GM10248 (cell line): ENCODE results near the gene IFITM1.

Experiments used
- CTCF ChIA-PET: fragments of 300-600 bp; sonication (Branson Sonifier 250); formaldehyde crosslinking; extraction: SDS; loops from one replicate; lab custom pipeline; 2021; ENCODE audit warnings: antibody characterized with exemption; lab: Yijun Ruan, JAX
- POLR2A ChIA-PET: fragments of 350-650 bp; sonication (Branson Sonifier 250); formaldehyde crosslinking; extraction: SDS; loops from one replicate; lab custom pipeline; 2020; ENCODE audit warnings: antibody characterized with exemption; lab: Yijun Ruan, JAX
- DNase-seq: peaks from one replicate; pipeline ENCODE4 v3.0.0; 2012; ENCODE audit errors: extremely low spot score
- TF ChIP-seq, protein P1 (sequence below): IDR thresholded peaks from 2 replicates; pipeline ENCODE4 v1.5.1; 2012; ENCODE audit warnings: mild to moderate bottlenecking, low read depth; ENCODE audit errors: extremely low read depth, missing control alignments, control extremely low read depth

Gene IFITM1

GRCh38 chr11:282171-282570, 31.7 kb upstream of the IFITM1 start:
- TF ChIP-seq, protein P1, sequence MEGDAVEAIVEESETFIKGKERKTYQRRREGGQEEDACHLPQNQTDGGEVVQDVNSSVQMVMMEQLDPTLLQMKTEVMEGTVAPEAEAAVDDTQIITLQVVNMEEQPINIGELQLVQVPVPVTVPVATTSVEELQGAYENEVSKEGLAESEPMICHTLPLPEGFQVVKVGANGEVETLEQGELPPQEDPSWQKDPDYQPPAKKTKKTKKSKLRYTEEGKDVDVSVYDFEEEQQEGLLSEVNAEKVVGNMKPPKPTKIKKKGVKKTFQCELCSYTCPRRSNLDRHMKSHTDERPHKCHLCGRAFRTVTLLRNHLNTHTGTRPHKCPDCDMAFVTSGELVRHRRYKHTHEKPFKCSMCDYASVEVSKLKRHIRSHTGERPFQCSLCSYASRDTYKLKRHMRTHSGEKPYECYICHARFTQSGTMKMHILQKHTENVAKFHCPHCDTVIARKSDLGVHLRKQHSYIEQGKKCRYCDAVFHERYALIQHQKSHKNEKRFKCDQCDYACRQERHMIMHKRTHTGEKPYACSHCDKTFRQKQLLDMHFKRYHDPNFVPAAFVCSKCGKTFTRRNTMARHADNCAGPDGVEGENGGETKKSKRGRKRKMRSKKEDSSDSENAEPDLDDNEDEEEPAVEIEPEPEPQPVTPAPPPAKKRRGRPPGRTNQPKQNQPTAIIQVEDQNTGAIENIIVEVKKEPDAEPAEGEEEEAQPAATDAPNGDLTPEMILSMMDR: no peak
- no peak for DNase-seq
- ChIA-PET CTCF (interaction anchor here (0.6 to 4.0 kb wide), 3 partner anchors 24 to 31 kb away, joined by 3 to 11 read pairs (median 3); no protein-coding TSS in a partner anchor), POLR2A (no interaction called here)

- TF ChIP-seq, protein P1: no peak
- ChIA-PET CTCF (interaction anchor here (0.6 to 4.0 kb wide), 5 partner anchors 8 to 32 kb away, joined by 3 to 11 read pairs (median 4); no protein-coding TSS in a partner anchor), POLR2A (no interaction called here)
- DNase-seq: no peak
These were observed 31.0 kb upstream of the IFITM1 start for GRCh38 chr11:282630-283360.

- ChIA-PET CTCF (interaction anchor here (1.0 to 2.0 kb wide), 3 partner anchors 9 to 33 kb away, joined by 3 to 7 read pairs (median 4); no protein-coding TSS in a partner anchor), POLR2A (no interaction called here)
- no peak for DNase-seq
- TF ChIP-seq, protein P1: no peak
These were observed 30.3 kb upstream of the IFITM1 start for GRCh38 chr11:283405-284104.

DNA sequence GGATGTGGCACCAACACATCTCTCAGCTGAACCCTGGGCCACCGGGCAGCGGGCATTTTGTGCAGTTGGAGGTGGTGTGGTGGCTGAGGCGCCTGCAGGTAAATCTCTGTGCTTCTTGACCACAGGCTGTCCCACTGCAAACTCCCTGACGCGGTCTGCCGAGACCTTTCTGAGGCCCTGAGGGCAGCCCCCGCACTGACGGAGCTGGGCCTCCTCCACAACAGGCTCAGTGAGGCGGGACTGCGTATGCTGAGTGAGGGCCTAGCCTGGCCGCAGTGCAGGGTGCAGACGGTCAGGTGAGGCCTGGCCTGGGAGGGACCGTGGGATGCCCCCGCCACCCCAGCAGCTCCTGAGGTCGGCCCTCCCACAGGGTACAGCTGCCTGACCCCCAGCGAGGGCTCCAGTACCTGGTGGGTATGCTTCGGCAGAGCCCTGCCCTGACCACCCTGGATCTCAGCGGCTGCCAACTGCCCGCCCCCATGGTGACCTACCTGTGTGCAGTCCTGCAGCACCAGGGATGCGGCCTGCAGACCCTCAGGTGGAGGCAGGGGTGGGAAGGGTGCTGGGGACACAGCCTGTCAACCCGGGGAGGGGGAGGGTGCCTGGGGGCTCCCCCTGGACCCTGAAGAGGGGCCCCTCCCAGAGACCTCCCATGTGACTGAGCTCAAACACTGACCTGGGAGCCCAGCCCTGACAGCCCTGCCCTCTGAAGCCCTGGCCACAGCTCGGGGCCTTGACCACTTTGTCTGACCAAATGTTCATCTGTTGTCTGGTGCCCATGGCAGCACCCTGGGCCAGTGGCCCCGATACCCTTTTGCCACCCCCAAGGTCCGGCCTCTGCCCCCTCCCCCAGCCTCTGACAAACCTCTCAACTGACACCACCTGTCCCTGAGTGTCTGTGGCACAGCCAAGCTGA, 29.5 kb upstream of the IFITM1 start:
- DNase-seq: no peak
- TF ChIP-seq, protein P1: no peak
- ChIA-PET CTCF (interaction anchor here (0.8 to 2.0 kb wide), 3 partner anchors 10 to 34 kb away, joined by 3 to 7 read pairs (median 4); no protein-coding TSS in a partner anchor), POLR2A (no interaction called here)

DNA sequence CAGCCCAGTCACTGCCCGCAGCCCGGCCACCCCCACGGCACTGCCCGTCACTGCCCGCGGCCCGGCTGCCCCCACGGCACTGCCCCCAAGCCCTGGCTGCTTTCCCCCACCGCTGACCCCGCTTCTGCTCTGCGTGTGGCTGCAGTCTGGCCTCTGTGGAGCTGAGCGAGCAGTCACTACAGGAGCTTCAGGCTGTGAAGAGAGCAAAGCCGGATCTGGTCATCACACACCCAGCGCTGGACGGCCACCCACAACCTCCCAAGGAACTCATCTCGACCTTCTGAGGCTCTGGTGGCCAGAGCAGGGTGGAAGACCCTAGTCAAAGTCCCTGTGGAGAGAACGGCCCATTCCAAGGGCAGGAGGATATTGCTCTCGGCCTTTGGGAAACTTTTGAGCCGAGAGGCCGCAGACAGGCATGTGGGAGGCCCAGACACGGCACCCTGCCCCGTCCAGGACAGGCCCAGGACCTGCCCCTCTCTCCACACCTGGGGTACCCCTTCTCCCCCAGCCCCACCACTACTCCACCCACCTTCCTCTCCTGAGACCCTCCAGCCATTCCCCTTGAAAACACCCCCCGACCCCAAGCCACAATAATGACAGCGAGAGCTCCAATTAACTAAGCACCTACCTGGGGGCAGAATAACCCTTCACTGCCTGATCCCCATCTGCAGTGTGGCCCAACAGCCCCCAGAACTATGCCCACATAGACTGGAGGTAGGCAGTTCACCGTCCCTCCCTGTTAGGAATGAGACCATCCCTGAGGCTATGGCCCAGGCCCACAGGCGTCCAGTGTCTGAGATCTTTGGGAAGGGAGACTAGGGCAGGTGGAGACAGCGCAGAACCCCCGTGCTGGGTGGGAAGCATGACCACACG, 28.6 kb upstream of the IFITM1 start:
- no peak for DNase-seq
- TF ChIP-seq, protein P1: no peak
- ChIA-PET CTCF (interaction anchor here (0.8 to 2.0 kb wide), 2 partner anchors 33 to 35 kb away, joined by 3 to 7 read pairs; no protein-coding TSS in a partner anchor), POLR2A (no interaction called here)
